D721Med (cell line): ENCODE results near the gene BID.

Experiments
- DNase-seq: peaks from one replicate; pipeline ENCODE4 v3.0.0; 2011; ENCODE audit warnings: low spot score; ENCODE audit not compliant: insufficient read length
- FAIRE-seq: peaks from 2 replicates; lab custom pipeline; 2011; peaks lifted over from hg19 to GRCh38; lab: Jason Lieb, UNC
- TF ChIP-seq, protein P1 (sequence below): IDR thresholded peaks from 2 replicates; pipeline ENCODE4 v1.5.1; 2012; ENCODE audit warnings: mild to moderate bottlenecking, control low read depth; ENCODE audit not compliant: insufficient read depth; ENCODE audit errors: missing control alignments

BID gene

GRCh38 chr22:17783312-17783711 is 9.0 kb upstream of the BID start:
- no peak for DNase-seq
- FAIRE-seq = no peak
- TF ChIP-seq, protein P1, sequence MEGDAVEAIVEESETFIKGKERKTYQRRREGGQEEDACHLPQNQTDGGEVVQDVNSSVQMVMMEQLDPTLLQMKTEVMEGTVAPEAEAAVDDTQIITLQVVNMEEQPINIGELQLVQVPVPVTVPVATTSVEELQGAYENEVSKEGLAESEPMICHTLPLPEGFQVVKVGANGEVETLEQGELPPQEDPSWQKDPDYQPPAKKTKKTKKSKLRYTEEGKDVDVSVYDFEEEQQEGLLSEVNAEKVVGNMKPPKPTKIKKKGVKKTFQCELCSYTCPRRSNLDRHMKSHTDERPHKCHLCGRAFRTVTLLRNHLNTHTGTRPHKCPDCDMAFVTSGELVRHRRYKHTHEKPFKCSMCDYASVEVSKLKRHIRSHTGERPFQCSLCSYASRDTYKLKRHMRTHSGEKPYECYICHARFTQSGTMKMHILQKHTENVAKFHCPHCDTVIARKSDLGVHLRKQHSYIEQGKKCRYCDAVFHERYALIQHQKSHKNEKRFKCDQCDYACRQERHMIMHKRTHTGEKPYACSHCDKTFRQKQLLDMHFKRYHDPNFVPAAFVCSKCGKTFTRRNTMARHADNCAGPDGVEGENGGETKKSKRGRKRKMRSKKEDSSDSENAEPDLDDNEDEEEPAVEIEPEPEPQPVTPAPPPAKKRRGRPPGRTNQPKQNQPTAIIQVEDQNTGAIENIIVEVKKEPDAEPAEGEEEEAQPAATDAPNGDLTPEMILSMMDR = no peak

- no peak for FAIRE-seq
- no peak for DNase-seq
- TF ChIP-seq, protein P1 = no peak
These were observed 8.4 kb upstream of the BID start for GRCh38 chr22:17782621-17783020.

DNA sequence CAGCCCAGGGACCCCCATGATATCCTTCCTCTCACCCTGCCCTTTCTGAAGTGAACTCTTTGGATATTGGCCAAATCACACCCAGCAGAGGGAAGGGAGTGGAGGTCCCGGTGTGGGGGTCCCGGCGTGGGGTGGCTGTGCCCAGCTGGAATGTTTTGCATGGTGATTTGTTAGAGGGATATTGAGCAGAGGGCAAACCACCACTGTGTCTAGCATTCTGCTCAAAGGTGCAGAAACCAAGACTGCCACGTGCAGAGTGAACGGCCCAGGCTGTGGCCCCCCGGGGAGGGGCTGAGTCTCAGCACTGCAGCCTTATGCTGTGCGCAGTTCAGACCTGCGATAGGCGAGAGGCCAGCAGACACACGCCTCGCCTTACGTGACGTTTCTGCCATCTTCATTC is 7.9 kb upstream of the BID start:
- TF ChIP-seq, protein P1 = no peak
- DNase-seq (no peak), FAIRE-seq (no peak)

GRCh38 chr22:17781319-17782031 is 7.2 kb upstream of the BID start:
- DNase-seq (no peak), FAIRE-seq (no peak)
- TF ChIP-seq, protein P1 = no peak

DNA sequence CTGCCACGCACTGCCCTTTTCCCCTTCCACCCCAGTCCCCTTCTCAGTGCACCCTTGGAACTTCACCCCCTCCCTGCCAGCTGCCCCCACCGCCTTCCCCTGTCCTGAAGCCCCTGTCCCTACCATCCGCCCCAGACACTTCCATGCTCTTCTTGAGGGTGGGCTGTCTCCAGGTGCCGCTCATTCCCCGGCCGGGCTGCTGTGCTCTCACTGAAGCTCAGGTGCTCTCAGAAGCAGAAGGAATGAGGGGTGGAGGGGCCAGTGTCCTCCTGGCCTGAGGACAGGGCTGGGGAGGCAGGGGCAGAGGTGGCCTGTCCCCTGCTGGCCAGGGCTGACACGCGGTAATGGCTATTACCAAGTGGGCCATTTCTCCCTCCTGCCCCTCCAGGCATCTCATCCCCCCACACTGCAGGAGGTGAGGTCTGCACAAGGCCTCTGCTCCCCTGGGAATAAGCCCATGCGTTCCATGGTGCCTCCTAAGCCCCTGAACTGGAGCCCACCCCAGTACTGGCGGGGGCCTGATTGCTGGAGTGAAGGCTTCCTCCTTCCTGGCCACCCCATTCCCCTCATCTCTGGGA is 6.6 kb upstream of the BID start:
- FAIRE-seq = no peak
- TF ChIP-seq, protein P1 = no peak
- no peak for DNase-seq

- TF ChIP-seq, protein P1 = no peak
- FAIRE-seq (no peak), DNase-seq (no peak)
These were observed 6.0 kb upstream of the BID start for GRCh38 chr22:17780116-17780740.
